ENCODE measurements around the gene SFRP5.

SFRP5 gene

GRCh38 chr10:97771913-97772823 lies at the start of gene SFRP5:
Gene SFRP5 (minus strand): TSS chr10:97771999. CDS start chr10:97771833, 166 bp downstream.
- Histone ChIP-seq H3K9ac (ENCODE audit: low read length) (peak within 1 kb of the TSS; percentile 28), H3K36me3 (ENCODE audit: control insufficient read depth, insufficient read depth, low read length) (no peaks in the 10 kb centered on the region), H3K9me3 (ENCODE audit: control insufficient read depth, insufficient read depth, low read depth, low read length) (no peaks in the 10 kb centered on the region), H3K27me3 (ENCODE audit: control insufficient read depth, insufficient read depth, low read length) (peaks cover 64% of the 10 kb centered on the region), H3K27ac (ENCODE audit: low read depth, low read length) (no peak within 1 kb of the TSS), H3K4me1 (ENCODE audit: control insufficient read depth, insufficient read depth, low read length) (peaks cover 19% of the 10 kb centered on the region), H3K4me3 (ENCODE audit: low read depth, low read length) (peak within 1 kb of the TSS; percentile 61)

- peaks cover 13% of the 10 kb centered on the region for H3K4me1 ChIP-seq (ENCODE audit: control insufficient read depth, insufficient read depth, low read length)
- H3K9me3 ChIP-seq (ENCODE audit: control insufficient read depth, insufficient read depth, low read depth, low read length): no peaks in the 10 kb centered on the region
- no peaks in the 10 kb centered on the region for H3K27me3 ChIP-seq (ENCODE audit: control insufficient read depth, insufficient read depth, low read length)
- no peak overlapping the region for H3K4me3 ChIP-seq (ENCODE audit: low read depth, low read length)
- H3K27ac ChIP-seq (ENCODE audit: low read depth, low read length): no peak overlapping the region
- no peaks in the 10 kb centered on the region for H3K36me3 ChIP-seq (ENCODE audit: control insufficient read depth, insufficient read depth, low read length)
- no peak overlapping the region for H3K9ac ChIP-seq (ENCODE audit: low read length)
These were observed 48.4 kb upstream of the SFRP5 start for GRCh38 chr10:97820096-97820704.

- Histone ChIP-seq H3K27me3 (ENCODE audit: control insufficient read depth, insufficient read depth, low read length) (no peaks in the 10 kb centered on the region), H3K4me1 (ENCODE audit: control insufficient read depth, insufficient read depth, low read length) (peaks cover 13% of the 10 kb centered on the region), H3K9me3 (ENCODE audit: control insufficient read depth, insufficient read depth, low read depth, low read length) (no peaks in the 10 kb centered on the region), H3K4me3 (ENCODE audit: low read depth, low read length) (no peak overlapping the region), H3K9ac (ENCODE audit: low read length) (no peak overlapping the region), H3K36me3 (ENCODE audit: control insufficient read depth, insufficient read depth, low read length) (no peaks in the 10 kb centered on the region), H3K27ac (ENCODE audit: low read depth, low read length) (no peak overlapping the region)
These were observed 46.8 kb upstream of the SFRP5 start for GRCh38 chr10:97818572-97818971.

- H3K4me1 ChIP-seq (ENCODE audit: control insufficient read depth, insufficient read depth, low read length): peaks cover 4% of the 10 kb centered on the region
- H3K9ac ChIP-seq (ENCODE audit: low read length): no peak overlapping the region
These were observed 44.8 kb upstream of the SFRP5 start for GRCh38 chr10:97816609-97817008.

GRCh38 chr10:97814996-97815395 lies 43.2 kb upstream of the SFRP5 start:
- no peaks in the 10 kb centered on the region for H3K36me3 ChIP-seq (ENCODE audit: control insufficient read depth, insufficient read depth, low read length)
- no peaks in the 10 kb centered on the region for H3K4me1 ChIP-seq (ENCODE audit: control insufficient read depth, insufficient read depth, low read length)
- H3K4me3 ChIP-seq (ENCODE audit: low read depth, low read length): no peak overlapping the region
- H3K9me3 ChIP-seq (ENCODE audit: control insufficient read depth, insufficient read depth, low read depth, low read length): no peaks in the 10 kb centered on the region
- H3K27me3 ChIP-seq (ENCODE audit: control insufficient read depth, insufficient read depth, low read length): 0 out of 2 replicates have a peak, but pooled peaks cover 4% of the 10 kb centered on the region
- H3K27ac ChIP-seq (ENCODE audit: low read depth, low read length): no peak overlapping the region
- H3K9ac ChIP-seq (ENCODE audit: low read length): no peak overlapping the region

More at GRCh38 chr10:97816609-97817008, 44.8 kb upstream of the SFRP5 start:
- no peak overlapping the region for H3K27ac ChIP-seq (ENCODE audit: low read depth, low read length)
- H3K9me3 ChIP-seq (ENCODE audit: control insufficient read depth, insufficient read depth, low read depth, low read length): no peaks in the 10 kb centered on the region
- H3K27me3 ChIP-seq (ENCODE audit: control insufficient read depth, insufficient read depth, low read length): 0 out of 2 replicates have a peak, but pooled peaks cover 2% of the 10 kb centered on the region
- H3K4me3 ChIP-seq (ENCODE audit: low read depth, low read length): no peak overlapping the region
- no peaks in the 10 kb centered on the region for H3K36me3 ChIP-seq (ENCODE audit: control insufficient read depth, insufficient read depth, low read length)

GRCh38 chr10:97813311-97813710 lies 41.5 kb upstream of the SFRP5 start:
- Histone ChIP-seq H3K4me1 (ENCODE audit: control insufficient read depth, insufficient read depth, low read length) (no peaks in the 10 kb centered on the region), H3K9ac (ENCODE audit: low read length) (no peak overlapping the region), H3K4me3 (ENCODE audit: low read depth, low read length) (no peak overlapping the region), H3K36me3 (ENCODE audit: control insufficient read depth, insufficient read depth, low read length) (no peaks in the 10 kb centered on the region), H3K27ac (ENCODE audit: low read depth, low read length) (no peak overlapping the region), H3K9me3 (ENCODE audit: control insufficient read depth, insufficient read depth, low read depth, low read length) (no peaks in the 10 kb centered on the region), H3K27me3 (ENCODE audit: control insufficient read depth, insufficient read depth, low read length) (0 out of 2 replicates have a peak, but pooled peaks cover 4% of the 10 kb centered on the region)

- no peaks in the 10 kb centered on the region for H3K9me3 ChIP-seq (ENCODE audit: control insufficient read depth, insufficient read depth, low read depth, low read length)
- H3K27me3 ChIP-seq (ENCODE audit: control insufficient read depth, insufficient read depth, low read length): 0 out of 2 replicates have a peak, but pooled peaks cover 4% of the 10 kb centered on the region
- H3K27ac ChIP-seq (ENCODE audit: low read depth, low read length): no peak overlapping the region
- H3K4me1 ChIP-seq (ENCODE audit: control insufficient read depth, insufficient read depth, low read length): no peaks in the 10 kb centered on the region
- no peak overlapping the region for H3K9ac ChIP-seq (ENCODE audit: low read length)
- H3K4me3 ChIP-seq (ENCODE audit: low read depth, low read length): no peak overlapping the region
- H3K36me3 ChIP-seq (ENCODE audit: control insufficient read depth, insufficient read depth, low read length): no peaks in the 10 kb centered on the region
These were observed 40.9 kb upstream of the SFRP5 start for GRCh38 chr10:97812696-97813095.

- Histone ChIP-seq H3K36me3 (ENCODE audit: control insufficient read depth, insufficient read depth, low read length) (no peaks in the 10 kb centered on the region), H3K4me1 (ENCODE audit: control insufficient read depth, insufficient read depth, low read length) (no peaks in the 10 kb centered on the region), H3K27ac (ENCODE audit: low read depth, low read length) (no peak overlapping the region), H3K27me3 (ENCODE audit: control insufficient read depth, insufficient read depth, low read length) (0 out of 2 replicates have a peak, but pooled peaks cover 4% of the 10 kb centered on the region), H3K9ac (ENCODE audit: low read length) (no peak overlapping the region), H3K9me3 (ENCODE audit: control insufficient read depth, insufficient read depth, low read depth, low read length) (no peaks in the 10 kb centered on the region), H3K4me3 (ENCODE audit: low read depth, low read length) (no peak overlapping the region)
These were observed 40.2 kb upstream of the SFRP5 start for GRCh38 chr10:97811958-97812357.

- H3K36me3 ChIP-seq (ENCODE audit: control insufficient read depth, insufficient read depth, low read length): no peaks in the 10 kb centered on the region
- no peak overlapping the region for H3K9ac ChIP-seq (ENCODE audit: low read length)
- H3K4me1 ChIP-seq (ENCODE audit: control insufficient read depth, insufficient read depth, low read length): peaks cover 9% of the 10 kb centered on the region
- H3K27ac ChIP-seq (ENCODE audit: low read depth, low read length): no peak overlapping the region
- no peaks in the 10 kb centered on the region for H3K9me3 ChIP-seq (ENCODE audit: control insufficient read depth, insufficient read depth, low read depth, low read length)
- H3K4me3 ChIP-seq (ENCODE audit: low read depth, low read length): no peak overlapping the region
- H3K27me3 ChIP-seq (ENCODE audit: control insufficient read depth, insufficient read depth, low read length): 0 out of 2 replicates have a peak, but pooled peaks cover 4% of the 10 kb centered on the region
These were observed 38.6 kb upstream of the SFRP5 start for GRCh38 chr10:97810446-97810845.

GRCh38 chr10:97805949-97806348 lies 34.1 kb upstream of the SFRP5 start:
- no peaks in the 10 kb centered on the region for H3K36me3 ChIP-seq (ENCODE audit: control insufficient read depth, insufficient read depth, low read length)
- no peak overlapping the region for H3K9ac ChIP-seq (ENCODE audit: low read length)
- H3K27ac ChIP-seq (ENCODE audit: low read depth, low read length): no peak overlapping the region
- peaks cover 13% of the 10 kb centered on the region for H3K4me1 ChIP-seq (ENCODE audit: control insufficient read depth, insufficient read depth, low read length)
- no peaks in the 10 kb centered on the region for H3K27me3 ChIP-seq (ENCODE audit: control insufficient read depth, insufficient read depth, low read length)
- no peaks in the 10 kb centered on the region for H3K9me3 ChIP-seq (ENCODE audit: control insufficient read depth, insufficient read depth, low read depth, low read length)
- no peak overlapping the region for H3K4me3 ChIP-seq (ENCODE audit: low read depth, low read length)
